Mammary epithelial cell (primary cell): ENCODE data around the gene BHLHE23.

Experiments
- EZH2 ChIP-seq: IDR thresholded peaks from 2 replicates; pipeline ENCODE4 v1.6.1; 2012; ENCODE audit warnings: low read length, inconsistent platforms, borderline replicate concordance
- TF ChIP-seq, protein P1 (sequence below), 2 donors: IDR thresholded peaks in 1 of 2; conservative IDR thresholded peaks in 1 of 2; 2 replicates each; pipeline ENCODE4 v1.5.1; 2011 to 2012; ENCODE audit warnings: inconsistent platforms in 2 of 2, low read length in 2 of 2, mild to moderate bottlenecking in 2 of 2, control low read depth in 1 of 2, low read depth in 1 of 2; ENCODE audit not compliant: insufficient read depth in 1 of 2; ENCODE audit errors: extremely low read depth in 1 of 2

DNA sequence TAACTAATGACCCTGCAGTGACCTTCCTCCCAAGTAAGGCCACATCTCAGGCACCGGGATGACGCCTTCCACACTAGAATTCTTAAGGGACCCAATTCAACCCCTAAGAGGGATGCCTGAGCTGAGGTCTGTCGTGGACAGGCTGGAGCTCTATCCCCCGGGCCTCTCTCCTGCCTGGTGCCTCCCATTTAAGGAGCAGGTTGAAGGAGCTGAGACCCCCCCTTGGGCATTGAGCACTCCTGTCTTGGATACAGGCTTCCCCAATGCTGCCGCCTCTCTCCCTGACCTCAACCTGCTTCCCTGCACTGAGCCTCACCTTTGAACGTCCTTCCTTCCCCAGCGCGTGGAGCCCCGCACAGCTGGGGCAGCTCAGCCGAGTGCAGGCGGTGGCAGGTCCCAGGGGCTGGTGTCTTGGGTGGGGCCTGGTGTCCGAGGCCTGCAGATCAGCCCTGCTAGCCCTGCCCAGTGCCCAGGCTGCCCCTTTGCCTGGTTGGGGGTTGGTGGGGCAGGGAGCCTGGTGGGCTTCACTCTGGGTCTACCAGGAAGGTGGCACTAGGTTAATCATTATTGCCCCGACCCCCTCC lies 19.9 kb upstream of the BHLHE23 start:
- TF ChIP-seq, protein P1, sequence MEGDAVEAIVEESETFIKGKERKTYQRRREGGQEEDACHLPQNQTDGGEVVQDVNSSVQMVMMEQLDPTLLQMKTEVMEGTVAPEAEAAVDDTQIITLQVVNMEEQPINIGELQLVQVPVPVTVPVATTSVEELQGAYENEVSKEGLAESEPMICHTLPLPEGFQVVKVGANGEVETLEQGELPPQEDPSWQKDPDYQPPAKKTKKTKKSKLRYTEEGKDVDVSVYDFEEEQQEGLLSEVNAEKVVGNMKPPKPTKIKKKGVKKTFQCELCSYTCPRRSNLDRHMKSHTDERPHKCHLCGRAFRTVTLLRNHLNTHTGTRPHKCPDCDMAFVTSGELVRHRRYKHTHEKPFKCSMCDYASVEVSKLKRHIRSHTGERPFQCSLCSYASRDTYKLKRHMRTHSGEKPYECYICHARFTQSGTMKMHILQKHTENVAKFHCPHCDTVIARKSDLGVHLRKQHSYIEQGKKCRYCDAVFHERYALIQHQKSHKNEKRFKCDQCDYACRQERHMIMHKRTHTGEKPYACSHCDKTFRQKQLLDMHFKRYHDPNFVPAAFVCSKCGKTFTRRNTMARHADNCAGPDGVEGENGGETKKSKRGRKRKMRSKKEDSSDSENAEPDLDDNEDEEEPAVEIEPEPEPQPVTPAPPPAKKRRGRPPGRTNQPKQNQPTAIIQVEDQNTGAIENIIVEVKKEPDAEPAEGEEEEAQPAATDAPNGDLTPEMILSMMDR (conservative IDR thresholded peaks at IDR 0.05 in 1 of 2, IDR thresholded peaks at IDR 0.05 in 1 of 2; ENCODE audit: extremely low read depth in 1 of 2, insufficient read depth in 1 of 2, low read depth in 1 of 2, low read length in 2 of 2), result no peak
- no peak for TF ChIP-seq EZH2
